OCI-LY7 (cell line): ENCODE results near the gene ZC3H7B. TPM values are rescaled to one million over a fixed set of nuclear protein-coding genes. Genes with fewer than 3 reads are reported as not detected.
A peak's percentile ranks its signal among the peaks of the same experiment; 100 is the strongest.

Source experiments
- BruUV-seq: library from RNA; stranded (reverse); fragments of 400-500 nt; replicated peaks from 2 replicates; lab custom pipeline; 2021; lab: Mats Ljungman, UMichigan
- CTCF ChIA-PET: fragments of 300-600 bp; sonication (Branson Sonifier 250); formaldehyde crosslinking; loops from one replicate; lab custom pipeline; 2022; ENCODE audit warnings: antibody characterized with exemption; ENCODE audit not compliant: unreplicated experiment; lab: Charles Lee
- POLR2A ChIA-PET: fragments of 300-600 bp; sonication (Branson Sonifier 250); formaldehyde crosslinking; loops from one replicate; lab custom pipeline; 2022; ENCODE audit warnings: antibody characterized with exemption; lab: Charles Lee
- DNase-seq: peaks from one replicate; pipeline ENCODE4 v3.0.0-alpha.2; 2015; ENCODE audit warnings: low spot score
- H2AFZ ChIP-seq: fragments of 200-600 bp; sonication (generic), shearing (Covaris generic); 2 replicates; pipeline ENCODE4 v1.6.1; 2014; ENCODE audit warnings: mild to moderate bottlenecking, antibody characterized with exemption, low read length, moderate library complexity
- H3K27ac ChIP-seq: fragments of 200-600 bp; sonication (generic); 2 replicates; pipeline ENCODE4 v1.5.1; 2014; ENCODE audit warnings: mixed run types, low read depth, mild to moderate bottlenecking, moderate library complexity, low read length, inconsistent platforms; ENCODE audit not compliant: poor library complexity, severe bottlenecking
- H3K36me3 ChIP-seq: fragments of 200-600 bp; sonication (generic); 2 replicates; pipeline ENCODE4 v1.6.1; 2014; ENCODE audit warnings: mild to moderate bottlenecking, antibody characterized with exemption, low read length, moderate library complexity, mixed read lengths; ENCODE audit not compliant: insufficient read depth
- H3K4me1 ChIP-seq: fragments of 200-600 bp; sonication (generic); 2 replicates; pipeline ENCODE4 v1.5.1; 2014; ENCODE audit warnings: mild to moderate bottlenecking, low read length; ENCODE audit not compliant: insufficient read depth, poor library complexity, severe bottlenecking
- H3K4me2 ChIP-seq: fragments of 200-600 bp; sonication (generic); 2 replicates; pipeline ENCODE4 v1.6.1; 2014; ENCODE audit warnings: mild to moderate bottlenecking, low read length
- H3K4me3 ChIP-seq: fragments of 200-600 bp; sonication (generic); 2 replicates; pipeline ENCODE4 v1.5.1; 2014; ENCODE audit warnings: mild to moderate bottlenecking, low read depth, low read length; ENCODE audit not compliant: poor library complexity, severe bottlenecking
- H3K79me2 ChIP-seq: fragments of 200-600 bp; sonication (generic); 2 replicates; pipeline ENCODE4 v1.6.1; 2016; ENCODE audit warnings: low read depth, mild to moderate bottlenecking, low read length, moderate library complexity, mixed read lengths; ENCODE audit not compliant: insufficient read depth
- H3K9me2 ChIP-seq: fragments of 200-600 bp; sonication (generic); 2 replicates; pipeline ENCODE4 v1.6.1; 2016; ENCODE audit warnings: mild to moderate bottlenecking, low read length, mixed read lengths; ENCODE audit not compliant: insufficient read depth
- H3K9me3 ChIP-seq: fragments of 200-600 bp; sonication (generic); 2 replicates; pipeline ENCODE4 v1.6.1; 2014; ENCODE audit warnings: mild to moderate bottlenecking, mixed run types, low read length, mixed read lengths
- H4K20me1 ChIP-seq: fragments of 200-600 bp; sonication (generic); 2 replicates; pipeline ENCODE4 v1.6.1; 2014; ENCODE audit warnings: mild to moderate bottlenecking, antibody characterized with exemption, low read length, moderate library complexity, mixed read lengths; ENCODE audit not compliant: insufficient read depth
- EZH2phosphoT487 ChIP-seq: fragments of 200-600 bp; sonication (generic); IDR thresholded peaks from 2 replicates; pipeline ENCODE4 v1.6.1; 2018; ENCODE audit warnings: low read depth, borderline replicate concordance, mild to moderate bottlenecking, mixed run types, antibody characterized with exemption, low read length, moderate library complexity, mixed read lengths
- intact Hi-C: fragments of 100-400 bp; cut with micrococcal nuclease; formaldehyde crosslinking; loops from one replicate; pipeline ENCODE4 v1.10.0; 2022; ENCODE audit not compliant: unreplicated experiment
- total RNA-seq, 2 experiments: library from RNA; depleted of rRNA in 1 of 2; stranded (reverse); fragments of >200 nt in 1 of 2; shearing (Covaris generic) in 1 of 2; gene quantifications; 2 replicates each; pipeline ENCODE4 v1.2.3, GENCODE V29; 2014 to 2022
- TF ChIP-seq, protein P1 (sequence below): fragments of 200-600 bp; sonication (generic); conservative IDR thresholded peaks from 2 replicates; pipeline ENCODE4 v1.5.1; 2014; ENCODE audit warnings: mild to moderate bottlenecking, antibody characterized with exemption, low read length, moderate library complexity, mixed read lengths

The ZC3H7B gene
- total RNA-seq, 2 experiments from 2014 or later, result 46.7 to 56.3 TPM

DNA sequence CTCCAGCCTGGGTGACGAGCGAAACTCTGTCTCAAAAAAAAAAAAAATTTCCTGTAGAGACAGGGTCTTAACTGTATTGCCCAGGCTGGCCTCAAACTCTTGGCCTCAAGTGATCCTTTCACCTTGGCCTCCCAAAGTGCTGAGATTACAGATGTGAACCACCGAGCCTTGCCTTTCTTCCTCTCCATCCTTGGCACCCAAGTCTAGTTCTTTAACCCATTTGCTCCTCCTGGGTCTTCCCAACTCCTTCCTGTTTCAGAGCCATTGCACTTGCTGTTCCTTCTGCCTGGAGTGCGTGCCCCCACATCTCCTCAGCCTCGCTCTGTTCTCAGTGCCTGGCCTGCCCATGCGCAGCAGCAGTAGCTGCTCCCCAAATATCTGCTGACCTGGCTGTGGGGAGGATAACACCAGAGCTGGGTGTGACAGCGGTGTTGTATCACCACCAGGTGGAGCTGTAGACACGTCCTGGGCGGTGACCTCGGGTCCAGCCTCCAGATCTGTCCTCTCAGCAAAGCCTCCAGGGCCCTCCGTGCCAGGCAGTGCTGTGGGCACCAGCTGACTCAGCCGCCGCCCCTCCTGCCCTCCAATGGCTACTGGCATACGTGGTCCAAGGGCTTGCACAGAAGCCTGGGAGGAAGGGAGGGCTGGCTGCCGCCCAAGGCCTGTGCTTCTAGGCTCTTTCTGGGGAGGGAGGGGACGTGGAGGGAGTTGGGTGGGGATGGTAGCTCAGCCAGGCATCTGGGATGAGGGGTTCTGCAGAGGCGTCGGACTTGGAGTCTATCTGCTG lies 102.4 kb downstream of the ZC3H7B start:
- Histone ChIP-seq H2AFZ (no peak overlapping the region), H3K36me3 (no peaks in the 10 kb centered on the region), H3K4me1 (peaks cover 10% of the 10 kb centered on the region), H3K4me2 (peak overlapping the region; percentile 35), H3K9me2 (no peaks in the 10 kb centered on the region), H3K4me3 (no peak overlapping the region), H3K79me2 (no peaks in the 10 kb centered on the region), H3K27ac (no peak overlapping the region), H3K9me3 (no peaks in the 10 kb centered on the region), H4K20me1 (no peaks in the 10 kb centered on the region)
- DNase-seq, result peak; percentile 86
- TF ChIP-seq, protein P1, sequence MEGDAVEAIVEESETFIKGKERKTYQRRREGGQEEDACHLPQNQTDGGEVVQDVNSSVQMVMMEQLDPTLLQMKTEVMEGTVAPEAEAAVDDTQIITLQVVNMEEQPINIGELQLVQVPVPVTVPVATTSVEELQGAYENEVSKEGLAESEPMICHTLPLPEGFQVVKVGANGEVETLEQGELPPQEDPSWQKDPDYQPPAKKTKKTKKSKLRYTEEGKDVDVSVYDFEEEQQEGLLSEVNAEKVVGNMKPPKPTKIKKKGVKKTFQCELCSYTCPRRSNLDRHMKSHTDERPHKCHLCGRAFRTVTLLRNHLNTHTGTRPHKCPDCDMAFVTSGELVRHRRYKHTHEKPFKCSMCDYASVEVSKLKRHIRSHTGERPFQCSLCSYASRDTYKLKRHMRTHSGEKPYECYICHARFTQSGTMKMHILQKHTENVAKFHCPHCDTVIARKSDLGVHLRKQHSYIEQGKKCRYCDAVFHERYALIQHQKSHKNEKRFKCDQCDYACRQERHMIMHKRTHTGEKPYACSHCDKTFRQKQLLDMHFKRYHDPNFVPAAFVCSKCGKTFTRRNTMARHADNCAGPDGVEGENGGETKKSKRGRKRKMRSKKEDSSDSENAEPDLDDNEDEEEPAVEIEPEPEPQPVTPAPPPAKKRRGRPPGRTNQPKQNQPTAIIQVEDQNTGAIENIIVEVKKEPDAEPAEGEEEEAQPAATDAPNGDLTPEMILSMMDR, result peak; percentile 98
- no peak for TF ChIP-seq EZH2phosphoT487
- ChIA-PET POLR2A (interaction anchor here (0.5 kb wide), 1 partner anchor 75 kb away, joined by 3 read pairs; no protein-coding TSS in a partner anchor), CTCF (interaction anchor here (0.6 to 1.4 kb wide), 6 partner anchors 22 to 123 kb away, joined by 3 to 19 read pairs (median 4); partner anchors contain the start of genes ACO2, PHF5A and TEF)
- intact Hi-C loops, result loop anchor here (1.0 to 5.0 kb wide), 4 partner anchors 98 to 194 kb away; no protein-coding TSS in a partner anchor
- no TSS peak for BruUV-seq

DNA sequence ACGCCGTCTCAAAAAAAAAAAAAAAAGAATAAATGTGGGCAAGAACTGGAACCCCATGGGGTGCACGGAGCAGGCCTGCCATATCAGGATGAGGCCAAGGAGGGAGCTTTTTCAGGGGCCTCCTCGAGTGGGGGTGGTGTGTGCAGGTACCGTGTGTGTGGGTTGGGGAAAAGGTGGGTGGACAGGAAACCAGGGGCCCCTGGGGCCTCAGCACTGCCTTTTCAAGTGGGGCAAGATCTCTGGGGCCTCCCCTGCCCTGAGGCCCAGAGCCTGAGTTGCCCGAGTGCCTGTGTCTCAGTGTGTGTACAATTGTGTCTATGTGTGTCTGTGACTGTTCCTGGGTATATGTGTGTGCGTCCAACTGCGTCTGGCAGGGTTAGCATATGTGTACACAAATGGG lies 104.3 kb downstream of the ZC3H7B start:
- peaks cover 11% of the 10 kb centered on the region for H3K4me1 ChIP-seq
- H2AFZ ChIP-seq, result no peak overlapping the region
- no peak overlapping the region for H3K27ac ChIP-seq
- no peaks in the 10 kb centered on the region for H3K36me3 ChIP-seq
- no TSS peak for BruUV-seq
- H3K9me2 ChIP-seq, result no peaks in the 10 kb centered on the region
- H3K4me2 ChIP-seq, result no peak overlapping the region
- intact Hi-C loops, result no loop called here
- TF ChIP-seq, protein P1, result no peak
- no peak for TF ChIP-seq EZH2phosphoT487
- H4K20me1 ChIP-seq, result no peaks in the 10 kb centered on the region
- no peaks in the 10 kb centered on the region for H3K79me2 ChIP-seq
- ChIA-PET POLR2A (interaction anchor here (0.6 kb wide), 1 partner anchor 143 kb away, joined by 4 read pairs; no protein-coding TSS in a partner anchor), CTCF (no interaction called here)
- no peak overlapping the region for H3K4me3 ChIP-seq
- H3K9me3 ChIP-seq, result no peaks in the 10 kb centered on the region
- DNase-seq, result no peak

DNA sequence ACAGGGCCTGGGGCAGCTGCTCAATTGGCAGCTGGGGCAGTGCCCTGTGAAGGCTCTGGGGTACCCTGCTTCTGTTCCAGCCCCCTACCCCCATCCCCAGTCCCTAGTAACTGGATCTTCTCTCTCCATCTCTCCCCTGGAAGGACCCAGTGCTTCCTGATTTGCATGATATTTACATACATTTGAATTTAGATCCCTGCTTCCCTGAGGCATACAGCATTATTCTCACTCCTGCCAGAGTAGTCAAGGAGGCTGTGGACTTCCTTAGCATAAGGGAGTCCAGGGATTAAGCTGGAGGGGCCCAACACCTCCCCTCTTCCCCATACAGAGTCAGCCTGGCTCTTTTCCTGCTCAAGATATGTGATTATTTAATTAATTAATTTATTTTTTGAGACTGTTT lies 105.1 kb downstream of the ZC3H7B start:
- CTCF ChIA-PET, result no interaction called here
- Histone ChIP-seq H3K36me3 (no peaks in the 10 kb centered on the region), H3K4me1 (peaks cover 11% of the 10 kb centered on the region), H3K9me3 (no peaks in the 10 kb centered on the region), H3K79me2 (no peaks in the 10 kb centered on the region), H3K4me2 (no peak overlapping the region), H3K27ac (no peak overlapping the region), H3K4me3 (no peak overlapping the region), H4K20me1 (no peaks in the 10 kb centered on the region), H3K9me2 (no peaks in the 10 kb centered on the region), H2AFZ (no peak overlapping the region)
- POLR2A ChIA-PET, result no interaction called here
- intact Hi-C loops, result no loop called here
- TF ChIP-seq, protein P1, result no peak
- TF ChIP-seq EZH2phosphoT487, result no peak
- DNase-seq, result no peak
- no TSS peak for BruUV-seq
